ENCODE results near the gene MAP3K7.

MAP3K7 gene

DNA sequence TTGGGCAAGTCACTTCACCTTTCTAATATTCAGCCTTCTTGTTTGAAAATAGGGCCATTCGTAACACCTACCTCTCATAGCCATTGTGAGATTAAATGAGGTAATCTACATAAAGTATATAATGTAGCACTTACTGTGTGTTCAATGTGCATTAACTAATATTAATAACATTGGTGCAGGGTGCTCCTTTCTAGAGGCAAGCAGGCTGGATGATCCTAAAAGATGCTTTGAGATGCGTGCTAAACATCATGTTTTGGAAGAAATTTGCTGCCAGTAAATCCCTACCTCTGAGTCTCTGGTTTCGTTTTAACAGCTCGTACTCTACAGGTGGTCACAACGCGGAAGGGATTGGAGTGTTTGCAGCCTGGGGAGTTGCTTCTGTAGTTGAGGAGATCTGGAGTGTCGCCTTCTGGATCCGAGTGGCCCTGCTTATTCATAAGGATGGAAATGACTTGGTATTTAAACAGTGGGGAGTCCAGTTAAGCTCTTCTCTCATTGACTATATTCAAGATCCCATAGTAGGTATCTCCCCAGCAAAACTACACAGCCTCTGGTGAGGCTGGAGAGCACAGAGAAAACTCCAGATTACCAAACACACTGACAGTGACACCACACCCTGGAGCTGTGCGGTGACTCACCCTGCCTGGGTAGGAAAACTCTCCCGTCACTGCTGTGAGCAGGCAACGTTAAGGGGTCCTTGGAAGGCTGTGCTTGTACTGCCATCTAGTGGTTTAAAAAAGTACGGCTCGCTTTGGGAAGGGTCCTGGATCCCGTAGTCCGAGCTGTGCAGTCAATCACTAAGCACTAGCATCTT is 107.9 kb downstream of the MAP3K7 start:
- peak; percentile 88 to 94 for DNase-seq
- TF ChIP-seq GATA1 (IDR thresholded peaks at IDR 0.05; ENCODE audit: low read depth, low read length) (no peak), POLR2A (IDR thresholded peaks at IDR 0.05; ENCODE audit: low read length) (no peak)

DNA sequence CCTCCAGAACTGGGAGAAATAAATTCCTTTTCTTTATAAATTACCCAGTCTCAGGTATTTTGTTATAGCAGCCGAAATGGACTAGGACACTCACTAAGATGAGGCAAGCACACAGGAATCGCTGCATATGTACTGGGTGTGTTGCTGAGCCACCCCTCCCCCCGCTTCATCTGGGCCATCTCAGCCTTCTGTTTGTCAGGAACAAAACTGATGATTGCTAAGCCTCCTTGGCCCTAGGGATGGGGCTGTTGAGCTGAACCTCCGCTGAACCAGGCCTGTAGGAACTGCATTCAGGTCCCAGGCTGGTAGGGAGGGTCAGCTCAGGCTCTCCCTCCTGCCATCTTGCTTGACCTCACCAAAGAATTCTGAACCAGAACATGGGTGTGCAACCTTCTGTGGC is 108.6 kb downstream of the MAP3K7 start:
- no peak for TF ChIP-seq POLR2A (IDR thresholded peaks at IDR 0.05; ENCODE audit: low read length)
- no peak for TF ChIP-seq GATA1 (IDR thresholded peaks at IDR 0.05; ENCODE audit: low read depth, low read length)
- peak in 1 of 2 experiments; percentile 27 for DNase-seq

DNA sequence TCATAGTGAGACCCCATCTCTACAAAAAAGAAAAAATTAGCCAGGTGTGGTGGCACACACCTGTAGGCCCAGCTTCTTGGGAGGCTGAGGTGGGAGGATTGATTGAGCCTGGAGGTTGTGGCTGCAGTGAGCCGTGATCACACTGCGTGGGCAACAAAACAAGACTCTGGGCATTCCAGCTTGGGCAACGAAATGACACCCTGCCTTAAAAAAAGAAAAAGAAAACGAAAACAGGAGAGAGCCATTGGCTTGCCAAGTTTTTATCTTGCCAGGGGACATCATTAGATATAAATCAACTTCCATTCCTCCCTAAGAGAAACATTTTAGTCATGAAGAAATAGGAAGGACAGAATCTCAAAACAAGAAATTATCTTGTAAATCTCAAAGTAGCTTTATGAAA is 109.5 kb downstream of the MAP3K7 start:
- DNase-seq: no peak

DNA sequence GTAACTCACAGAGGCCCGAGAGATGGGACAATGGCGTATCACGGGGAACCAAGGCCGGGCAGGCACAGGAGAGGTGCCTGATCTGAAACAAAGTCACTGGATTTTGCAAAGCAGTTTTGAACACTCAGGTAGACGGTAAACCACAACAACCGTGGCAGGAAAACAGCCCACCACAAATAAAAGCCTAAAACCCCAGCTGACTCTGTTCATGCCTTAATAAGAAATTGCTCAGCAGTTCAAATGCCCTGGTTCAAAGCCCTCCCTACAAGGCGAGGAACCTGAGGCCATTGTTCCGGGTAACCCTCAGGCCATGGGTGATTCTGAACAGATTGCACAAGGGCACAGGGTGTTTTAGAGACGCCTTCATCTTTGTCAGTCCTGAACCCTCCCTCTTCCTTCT is 114.2 kb downstream of the MAP3K7 start:
- TF ChIP-seq POLR2A (IDR thresholded peaks at IDR 0.05; ENCODE audit: low read length) (no peak), GATA1 (IDR thresholded peaks at IDR 0.05; ENCODE audit: low read depth, low read length) (no peak)
- DNase-seq: no peak

More for the DNA sequence above, 109.5 kb downstream of the MAP3K7 start:
- TF ChIP-seq POLR2A (IDR thresholded peaks at IDR 0.05; ENCODE audit: low read length) (no peak), GATA1 (IDR thresholded peaks at IDR 0.05; ENCODE audit: low read depth, low read length) (no peak)

DNA sequence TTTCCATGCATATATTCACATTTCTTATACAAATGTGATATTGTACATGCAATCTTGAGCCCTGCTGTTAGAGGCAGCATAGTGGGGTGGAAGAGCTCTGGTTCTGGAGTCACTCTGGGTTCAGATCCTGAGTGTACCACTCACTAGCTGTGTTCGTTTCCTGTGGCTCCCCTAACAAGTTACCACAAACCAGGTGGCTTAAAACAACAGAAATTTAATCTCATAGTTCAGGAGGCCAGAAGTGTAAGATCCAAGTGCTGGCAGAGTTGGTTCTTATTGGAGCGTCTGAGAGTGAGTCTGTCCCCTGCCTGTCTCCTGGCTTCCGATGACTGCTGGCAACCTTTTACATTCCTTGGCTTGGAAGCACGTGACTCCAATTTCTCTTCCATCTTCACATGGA is 115.6 kb downstream of the MAP3K7 start:
- TF ChIP-seq GATA1 (IDR thresholded peaks at IDR 0.05; ENCODE audit: low read depth, low read length) (no peak), POLR2A (IDR thresholded peaks at IDR 0.05; ENCODE audit: low read length) (no peak)
- DNase-seq: no peak

DNA sequence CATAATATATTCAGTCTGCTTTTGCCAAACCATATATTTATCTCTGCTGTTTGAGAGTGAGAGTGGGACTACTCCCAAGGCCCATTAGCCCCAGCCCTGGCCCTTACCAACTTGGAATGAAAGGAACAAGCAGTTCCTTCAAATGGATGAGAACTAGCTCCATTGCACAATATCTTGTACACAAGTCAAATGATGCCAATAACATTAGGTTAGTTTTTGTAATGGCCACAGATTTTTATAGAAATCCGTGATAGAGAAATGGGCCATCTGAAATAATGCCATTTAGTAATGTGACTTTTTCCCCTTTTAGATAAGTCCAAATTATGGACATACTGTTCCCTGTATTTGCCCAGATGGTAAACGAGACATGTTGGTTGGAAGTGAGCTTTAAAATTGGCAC is 117.0 kb downstream of the MAP3K7 start:
- TF ChIP-seq POLR2A (IDR thresholded peaks at IDR 0.05; ENCODE audit: low read length): no peak
- TF ChIP-seq GATA1 (IDR thresholded peaks at IDR 0.05; ENCODE audit: low read depth, low read length): no peak
- no peak for DNase-seq

DNA sequence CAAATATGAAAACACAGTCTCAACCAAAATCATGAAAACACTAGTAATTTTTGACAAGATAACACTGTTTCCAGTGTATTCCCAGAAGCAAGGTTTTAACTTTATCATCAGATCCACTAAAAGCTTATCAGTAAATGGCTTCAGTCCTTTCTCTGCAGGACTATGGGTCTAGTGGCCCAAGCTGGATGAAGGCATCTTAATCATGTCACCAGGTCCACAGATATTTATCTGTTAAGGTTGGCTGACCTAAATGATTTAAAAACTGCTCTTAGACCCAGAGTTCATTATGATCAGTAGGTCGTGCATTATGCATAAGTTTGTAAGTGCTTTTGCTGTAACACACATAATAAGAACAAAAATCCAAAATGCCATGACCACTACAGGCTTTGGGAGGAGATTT is 118.0 kb downstream of the MAP3K7 start:
- no peak for TF ChIP-seq POLR2A (IDR thresholded peaks at IDR 0.05; ENCODE audit: low read length)
- TF ChIP-seq GATA1 (IDR thresholded peaks at IDR 0.05; ENCODE audit: low read depth, low read length): no peak
- DNase-seq: no peak

DNA sequence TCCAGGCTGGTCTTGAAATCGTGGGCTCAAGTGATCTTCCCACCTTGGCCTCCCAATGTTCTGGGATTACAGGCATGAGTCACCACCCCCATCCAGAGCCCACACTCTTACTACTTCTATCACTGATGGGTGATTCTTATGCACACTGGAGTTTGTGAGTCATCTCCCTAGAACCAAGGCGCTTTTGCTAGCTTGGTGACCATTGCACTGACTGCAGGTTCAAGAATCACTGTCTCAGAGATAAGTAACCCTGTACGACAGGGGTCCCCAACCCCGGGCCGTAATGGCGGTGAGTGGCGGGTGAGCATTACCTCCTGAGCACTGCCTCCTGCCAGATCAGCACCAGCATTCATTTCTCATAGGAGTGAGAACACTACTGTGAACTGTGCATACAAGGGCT is 118.8 kb downstream of the MAP3K7 start:
- TF ChIP-seq GATA1 (IDR thresholded peaks at IDR 0.05; ENCODE audit: low read depth, low read length) (no peak), POLR2A (IDR thresholded peaks at IDR 0.05; ENCODE audit: low read length) (no peak)
- peak in 1 of 2 experiments; percentile 39 for DNase-seq

DNA sequence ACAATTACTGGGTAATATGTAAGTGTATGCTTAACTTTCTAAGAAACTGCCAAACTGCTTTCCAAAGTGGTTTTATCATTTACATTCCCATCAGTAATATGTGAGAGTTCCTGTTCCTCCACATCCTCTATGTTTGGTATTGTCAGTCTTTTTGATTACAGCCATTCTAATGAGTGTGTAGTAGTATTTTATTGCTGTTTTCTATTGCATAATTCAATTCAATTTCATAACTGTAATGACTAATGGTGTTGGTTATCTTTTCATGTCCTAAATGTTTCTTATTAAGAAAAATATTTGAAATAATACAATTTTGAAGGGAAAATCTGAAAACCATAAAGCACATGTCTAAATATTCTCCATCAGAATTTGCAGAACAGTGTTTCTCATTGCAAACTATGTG is 119.3 kb downstream of the MAP3K7 start:
- no peak for DNase-seq

DNA sequence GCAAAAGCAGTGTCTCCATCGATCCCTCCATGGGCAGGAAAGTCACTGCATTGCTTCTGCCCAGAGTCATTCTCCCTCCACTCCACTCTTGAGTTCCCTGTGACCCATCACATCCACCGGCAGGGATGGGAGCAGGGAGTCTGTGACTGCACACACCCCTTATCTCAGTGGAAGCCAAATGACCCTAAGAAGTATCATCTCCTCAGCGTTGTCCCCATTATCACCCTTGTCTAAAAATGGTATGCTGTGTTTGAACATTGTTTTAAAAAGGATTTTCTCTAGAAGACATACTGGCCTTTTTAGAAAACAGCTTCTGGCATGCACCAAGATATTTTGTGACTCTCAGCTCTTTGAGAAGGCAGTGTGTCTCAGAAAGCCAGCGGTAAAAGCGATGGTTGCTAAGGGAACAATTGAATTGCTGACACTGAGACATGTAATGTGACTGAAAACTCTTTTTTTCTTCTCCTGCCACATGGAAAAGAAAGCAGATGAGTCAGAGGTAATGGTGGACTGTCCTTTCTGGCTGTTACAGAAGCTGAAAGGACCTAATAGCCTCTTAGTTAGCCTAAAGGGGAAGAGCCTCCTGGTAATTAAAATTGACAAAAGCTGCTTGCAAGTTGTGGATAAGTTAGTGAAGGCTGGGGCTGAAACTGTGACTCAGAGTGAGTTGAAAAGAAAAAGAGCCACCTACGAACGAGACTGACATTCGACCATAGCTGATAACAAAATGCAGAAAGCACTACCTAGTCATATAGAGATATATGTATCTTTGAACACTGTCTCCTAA is 120.5 kb downstream of the MAP3K7 start:
- no peak for TF ChIP-seq POLR2A (IDR thresholded peaks at IDR 0.05; ENCODE audit: low read length)
- no peak for TF ChIP-seq GATA1 (IDR thresholded peaks at IDR 0.05; ENCODE audit: low read depth, low read length)

More for the DNA sequence above, 119.3 kb downstream of the MAP3K7 start:
- no peak for TF ChIP-seq GATA1 (IDR thresholded peaks at IDR 0.05; ENCODE audit: low read depth, low read length)
- no peak for TF ChIP-seq POLR2A (IDR thresholded peaks at IDR 0.05; ENCODE audit: low read length)

DNA sequence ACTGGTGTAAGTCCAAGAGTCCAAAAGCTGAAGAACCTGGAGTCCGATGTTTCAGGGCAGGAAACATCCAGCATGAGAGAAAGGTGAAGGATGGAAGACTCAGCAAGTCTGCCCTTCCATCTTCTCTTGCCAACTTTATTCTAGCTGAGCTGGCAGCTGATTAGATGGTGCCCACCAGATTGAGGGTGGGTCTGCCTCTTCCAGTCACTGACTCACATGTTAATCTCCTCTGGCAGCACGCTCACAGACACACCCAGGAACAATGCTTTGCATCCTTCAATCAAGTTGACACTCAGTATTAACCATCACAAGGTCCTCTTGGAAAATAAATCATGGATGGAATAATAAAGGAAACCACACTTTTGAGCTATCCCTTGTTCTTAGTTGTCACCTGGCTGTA is 121.2 kb downstream of the MAP3K7 start:
- peak in 1 of 2 experiments; percentile 22 for DNase-seq
- no peak for TF ChIP-seq GATA1 (IDR thresholded peaks at IDR 0.05; ENCODE audit: low read depth, low read length)
- no peak for TF ChIP-seq POLR2A (IDR thresholded peaks at IDR 0.05; ENCODE audit: low read length)

More for the DNA sequence above, 120.5 kb downstream of the MAP3K7 start:
- DNase-seq: peak in 1 of 2 experiments; percentile 46

DNA sequence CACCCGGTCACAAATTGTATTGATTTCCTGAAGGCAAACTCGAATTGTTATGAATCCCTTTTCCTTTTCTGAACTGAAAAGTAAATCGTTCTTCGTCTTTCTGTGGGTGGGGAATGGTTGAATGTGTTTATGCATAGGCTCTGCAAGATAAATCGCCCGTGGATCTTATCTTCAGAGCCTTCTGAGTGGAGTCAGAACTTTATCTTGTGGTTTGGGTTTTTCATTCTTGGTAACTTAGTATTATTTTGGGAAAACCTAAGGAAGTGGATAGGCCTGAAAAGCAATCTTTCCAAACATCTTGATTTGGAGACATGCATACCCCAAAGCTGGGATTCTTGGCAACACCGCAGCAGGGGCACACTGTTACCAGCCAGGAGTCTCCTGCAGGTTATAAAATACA is 122.4 kb downstream of the MAP3K7 start:
- DNase-seq: peak in 1 of 2 experiments; percentile 6
- TF ChIP-seq GATA1 (IDR thresholded peaks at IDR 0.05; ENCODE audit: low read depth, low read length): no peak
- TF ChIP-seq POLR2A (IDR thresholded peaks at IDR 0.05; ENCODE audit: low read length): no peak

DNA sequence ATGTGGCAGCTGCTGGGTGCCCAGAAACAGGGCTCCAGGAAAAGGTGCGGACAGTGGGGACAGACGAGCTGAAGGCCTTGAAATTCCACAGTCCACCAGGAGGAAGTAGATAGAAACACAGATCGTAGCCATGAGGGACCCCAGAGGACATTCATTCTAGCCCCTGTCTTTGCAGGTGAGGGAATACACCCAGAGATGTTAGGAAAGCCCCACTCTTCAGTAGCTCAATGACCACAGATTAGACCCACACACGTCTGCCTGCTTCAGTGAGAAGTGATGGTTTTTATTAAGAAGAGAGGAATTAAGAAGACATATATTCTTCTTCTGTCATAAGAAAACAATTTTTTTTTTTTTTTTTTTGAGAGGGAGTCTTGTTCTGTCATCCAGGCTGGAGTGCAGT is 123.0 kb downstream of the MAP3K7 start:
- TF ChIP-seq GATA1 (IDR thresholded peaks at IDR 0.05; ENCODE audit: low read depth, low read length) (no peak), POLR2A (IDR thresholded peaks at IDR 0.05; ENCODE audit: low read length) (no peak)
- DNase-seq: no peak
